GM10266 (cell line): ENCODE data around the gene RPS6KA1.
A peak's percentile ranks its signal among the peaks of the same experiment; 100 is the strongest.
"Not testable (repeated sequence)": the region's sequence is repeated elsewhere in the genome, so short reads cannot be mapped to it uniquely, and the experiment has no call there.

Source experiments
- DNase-seq: peaks from one replicate; pipeline ENCODE4 v3.0.0; 2012; ENCODE audit errors: extremely low spot score
- TF ChIP-seq, protein P1 (sequence below): IDR thresholded peaks from 2 replicates; pipeline ENCODE4 v1.5.1; 2012; ENCODE audit warnings: mild to moderate bottlenecking, low read depth; ENCODE audit not compliant: control insufficient read depth, insufficient read depth; ENCODE audit errors: missing control alignments

RPS6KA1 gene

DNA sequence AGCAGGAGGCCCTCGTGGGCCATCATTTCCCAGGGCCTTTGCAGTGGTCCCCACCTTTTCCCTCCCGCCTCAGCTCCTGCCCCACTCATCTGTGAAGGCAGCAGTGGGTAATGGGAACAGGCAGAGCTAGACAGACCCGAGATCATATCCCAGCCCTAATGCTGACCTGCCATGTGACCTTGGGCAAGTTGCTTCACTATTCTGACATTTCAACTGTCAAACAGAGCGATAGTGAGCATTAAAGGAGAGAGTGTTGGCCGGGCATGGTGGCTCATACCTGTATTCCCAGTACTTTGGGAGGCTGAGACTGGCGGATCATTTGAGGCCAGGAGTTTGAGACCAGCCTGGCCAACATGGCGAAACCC, 51.7 kb downstream of the RPS6KA1 start:
- no peak for DNase-seq
- TF ChIP-seq, protein P1, sequence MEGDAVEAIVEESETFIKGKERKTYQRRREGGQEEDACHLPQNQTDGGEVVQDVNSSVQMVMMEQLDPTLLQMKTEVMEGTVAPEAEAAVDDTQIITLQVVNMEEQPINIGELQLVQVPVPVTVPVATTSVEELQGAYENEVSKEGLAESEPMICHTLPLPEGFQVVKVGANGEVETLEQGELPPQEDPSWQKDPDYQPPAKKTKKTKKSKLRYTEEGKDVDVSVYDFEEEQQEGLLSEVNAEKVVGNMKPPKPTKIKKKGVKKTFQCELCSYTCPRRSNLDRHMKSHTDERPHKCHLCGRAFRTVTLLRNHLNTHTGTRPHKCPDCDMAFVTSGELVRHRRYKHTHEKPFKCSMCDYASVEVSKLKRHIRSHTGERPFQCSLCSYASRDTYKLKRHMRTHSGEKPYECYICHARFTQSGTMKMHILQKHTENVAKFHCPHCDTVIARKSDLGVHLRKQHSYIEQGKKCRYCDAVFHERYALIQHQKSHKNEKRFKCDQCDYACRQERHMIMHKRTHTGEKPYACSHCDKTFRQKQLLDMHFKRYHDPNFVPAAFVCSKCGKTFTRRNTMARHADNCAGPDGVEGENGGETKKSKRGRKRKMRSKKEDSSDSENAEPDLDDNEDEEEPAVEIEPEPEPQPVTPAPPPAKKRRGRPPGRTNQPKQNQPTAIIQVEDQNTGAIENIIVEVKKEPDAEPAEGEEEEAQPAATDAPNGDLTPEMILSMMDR = no peak

DNA sequence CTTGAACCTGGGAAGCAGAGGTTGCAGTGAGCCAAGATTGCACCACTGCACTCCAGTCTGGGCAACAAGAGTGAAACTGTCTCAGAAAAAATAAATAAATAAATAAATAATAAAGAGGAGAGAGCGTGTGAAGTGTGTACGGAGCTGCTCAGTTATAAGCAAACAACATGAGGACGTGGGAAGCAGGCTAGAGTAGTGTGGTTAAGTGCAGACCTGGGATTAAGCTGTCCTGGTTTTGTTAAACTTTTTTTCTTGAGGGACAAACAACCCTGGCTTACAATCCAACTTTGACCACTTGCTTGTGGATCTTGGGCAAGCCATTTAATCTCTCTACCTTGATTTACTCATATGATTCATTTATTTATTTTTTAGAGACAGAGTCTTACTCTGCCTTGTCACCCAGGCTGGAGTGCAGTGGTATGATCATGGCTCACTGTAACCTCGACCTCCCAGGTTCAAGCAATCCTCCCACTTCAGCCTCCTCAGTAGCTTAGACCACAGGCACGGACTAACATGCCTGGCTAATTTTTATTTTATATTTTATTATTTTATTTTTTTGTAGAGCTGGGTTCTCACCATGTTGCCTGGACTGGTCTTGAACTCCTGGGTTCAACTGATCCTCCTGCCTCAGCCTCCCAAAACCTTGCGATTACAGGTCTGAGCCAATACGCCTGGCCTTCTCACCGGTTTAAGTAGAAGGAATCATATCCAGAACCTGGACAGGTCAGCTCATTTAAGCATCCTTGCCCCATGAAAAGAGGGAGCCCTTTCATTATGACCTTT, 52.7 kb downstream of the RPS6KA1 start:
- DNase-seq = no peak
- TF ChIP-seq, protein P1 = no peak

DNA sequence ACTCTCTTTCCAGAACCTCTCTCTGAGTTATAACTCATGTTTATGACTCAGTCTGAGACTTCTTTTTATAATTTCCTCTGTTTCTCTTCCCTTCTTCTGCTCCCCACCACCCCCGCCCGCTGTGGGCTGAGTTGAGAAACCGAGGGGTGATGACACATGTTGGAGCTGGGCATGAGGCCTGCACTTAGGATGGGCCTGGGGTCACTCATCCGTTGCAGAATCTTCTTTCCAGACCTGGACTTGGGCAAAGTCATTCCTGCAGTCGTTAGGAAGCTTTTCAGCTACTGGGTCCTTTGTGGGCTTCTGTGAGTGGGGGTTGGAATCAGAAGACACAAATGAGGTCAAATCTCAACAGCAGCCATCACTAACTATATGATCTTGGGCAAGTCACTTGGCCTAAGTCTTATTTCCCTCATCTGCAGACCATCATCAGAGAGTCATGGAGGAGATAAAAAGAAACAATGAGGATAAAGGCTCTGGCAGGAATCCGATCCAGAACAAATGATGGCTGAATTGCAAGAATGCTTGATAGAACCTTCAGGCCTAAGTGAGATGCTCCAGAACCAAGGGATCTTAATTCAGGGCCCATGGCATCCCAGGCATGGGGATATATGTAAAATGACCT, 53.4 kb downstream of the RPS6KA1 start:
- DNase-seq = peak; percentile 63
- TF ChIP-seq, protein P1 = no peak

GRCh38 chr1:26583646-26584485, 54.3 kb downstream of the RPS6KA1 start:
- peak; percentile 65 for DNase-seq
- TF ChIP-seq, protein P1 = peak; percentile 43

DNA sequence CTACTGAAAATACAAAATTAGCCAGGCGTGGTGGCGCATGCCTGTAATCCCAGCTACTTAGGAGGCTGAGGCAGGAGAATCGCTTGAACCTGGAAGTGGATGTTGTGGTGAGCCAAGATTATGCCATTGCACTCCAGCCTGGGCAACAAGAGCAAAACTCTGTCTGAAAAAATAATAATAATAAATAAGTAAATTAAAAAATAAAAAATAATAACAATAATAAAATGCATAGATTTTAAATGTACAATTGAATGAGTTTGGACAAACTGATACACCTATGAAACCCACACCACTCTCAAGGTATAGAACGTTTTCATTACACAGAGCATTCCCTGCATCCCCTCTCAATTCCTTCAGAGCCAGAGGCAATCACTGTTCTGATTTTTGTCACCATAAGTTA, 55.0 kb downstream of the RPS6KA1 start:
- DNase-seq = not testable (repeated sequence)

DNA sequence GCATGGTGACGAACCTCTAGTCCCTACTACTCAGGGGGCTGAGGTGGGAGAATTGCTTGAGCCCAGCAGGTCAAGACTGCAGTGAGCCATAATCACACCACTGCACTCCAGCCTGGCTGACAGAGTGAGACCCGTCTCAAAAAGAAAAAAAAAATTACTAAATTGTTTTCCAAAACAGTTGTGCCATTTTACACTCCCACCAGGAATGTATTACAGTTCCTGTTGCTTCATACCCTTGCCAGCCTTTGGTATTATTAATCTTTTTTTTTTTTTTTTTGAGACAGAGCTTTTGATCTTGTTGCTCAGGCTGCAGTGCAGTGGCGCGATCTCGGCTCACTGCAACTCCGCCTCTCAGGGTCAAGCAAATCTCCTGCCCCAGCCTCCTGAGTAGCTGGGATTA, 55.9 kb downstream of the RPS6KA1 start:
- TF ChIP-seq, protein P1 = no peak
- no peak for DNase-seq

GRCh38 chr1:26593385-26593784, 63.8 kb downstream of the RPS6KA1 start:
- TF ChIP-seq, protein P1 = no peak

GRCh38 chr1:26594593-26594992, 65.0 kb downstream of the RPS6KA1 start:
- not testable (repeated sequence) for DNase-seq

More at GRCh38 chr1:26593385-26593784, 63.8 kb downstream of the RPS6KA1 start:
- DNase-seq = no peak
